Muscle of leg (tissue), 11 donors: ENCODE results near the gene TSPAN8. TPM values are rescaled to one million over a fixed set of nuclear protein-coding genes. Genes with fewer than 3 reads are reported as not detected.

Source experiments
- DNase-seq: peaks from one replicate; pipeline ENCODE4 v3.0.0; 2013
- H3K27ac ChIP-seq: one replicate; pipeline ENCODE4 v1.5.1; 2013; ENCODE audit warnings: mild to moderate bottlenecking, low read length, control low read depth
- H3K27me3 ChIP-seq: one replicate; pipeline ENCODE4 v1.6.1; 2013; ENCODE audit warnings: low read length; ENCODE audit not compliant: control insufficient read depth, insufficient read depth
- H3K36me3 ChIP-seq: one replicate; pipeline ENCODE4 v1.6.1; 2013; ENCODE audit warnings: low read length; ENCODE audit not compliant: control insufficient read depth, insufficient read depth
- H3K4me1 ChIP-seq: one replicate; pipeline ENCODE4 v1.6.1; 2013; ENCODE audit warnings: low read length; ENCODE audit not compliant: control insufficient read depth, insufficient read depth
- H3K4me3 ChIP-seq: one replicate; pipeline ENCODE4 v1.5.1; 2013; ENCODE audit warnings: low read length, control low read depth
- H3K9me3 ChIP-seq: replicated peaks from 2 replicates; pipeline ENCODE4 v1.6.1; 2013; ENCODE audit warnings: low read depth, low read length; ENCODE audit not compliant: control insufficient read depth
- WGBS: methylation state at CpG from one replicate; pipeline ENCODE4 v1.1.5; 2013; ENCODE audit warnings: missing lambda C conversion rate; ENCODE audit not compliant: insufficient coverage; 5-methylcytosine and 5-hydroxymethylcytosine counted together
- polyA plus RNA-seq, 8 donors: library from polyadenylated mRNA; unstranded; fragments of 120-200 nt; gene quantifications; one replicate each; pipeline versions ENCODE4 v1.2.1 to v1.2.3, GENCODE V29; 2013; ENCODE audit warnings: inconsistent platforms in 1 of 8, low replicate concordance in 1 of 8; ENCODE audit not compliant: insufficient read length in 8 of 8, insufficient read depth in 1 of 8
- total RNA-seq: library from RNA; stranded (reverse); fragments of 120-200 nt; gene quantifications from one replicate; pipeline ENCODE4 v1.2.4, GENCODE V29; 2013

Gene TSPAN8
- total and polyA plus RNA-seq, 9 donors = 0.34 to 21.6 (median 2.2) TPM

DNA sequence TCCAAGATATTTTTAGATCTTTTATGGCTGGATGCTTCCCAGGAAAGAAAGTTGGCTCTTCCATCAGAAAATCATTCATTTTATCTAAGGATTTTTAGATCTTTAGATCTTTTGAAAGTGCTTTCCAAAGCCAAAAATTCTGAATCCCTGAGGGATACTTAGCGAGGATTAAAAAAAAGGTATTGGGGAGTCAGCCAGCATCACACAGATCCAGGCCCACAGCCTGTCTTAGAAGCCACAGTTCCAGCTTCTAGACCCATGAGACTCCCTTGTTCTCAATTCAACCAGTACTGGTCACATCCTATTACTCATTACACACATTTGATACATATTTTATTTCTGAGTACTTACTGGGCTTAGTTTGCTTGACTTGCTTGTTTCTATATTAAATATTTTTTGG, 49.9 kb downstream of the TSPAN8 start:
- H3K4me3 ChIP-seq = no peak overlapping the region
- no peaks in the 10 kb centered on the region for H3K27me3 ChIP-seq
- peak overlapping the region; percentile 32 for H3K27ac ChIP-seq
- H3K9me3 ChIP-seq = peaks cover 2% of the 10 kb centered on the region
- peaks cover 2% of the 10 kb centered on the region for H3K4me1 ChIP-seq
- H3K36me3 ChIP-seq = no peaks in the 10 kb centered on the region
- peak; percentile 92 for DNase-seq
- WGBS = no CpG with 5 or more reads among the region's 1 CpG

DNA sequence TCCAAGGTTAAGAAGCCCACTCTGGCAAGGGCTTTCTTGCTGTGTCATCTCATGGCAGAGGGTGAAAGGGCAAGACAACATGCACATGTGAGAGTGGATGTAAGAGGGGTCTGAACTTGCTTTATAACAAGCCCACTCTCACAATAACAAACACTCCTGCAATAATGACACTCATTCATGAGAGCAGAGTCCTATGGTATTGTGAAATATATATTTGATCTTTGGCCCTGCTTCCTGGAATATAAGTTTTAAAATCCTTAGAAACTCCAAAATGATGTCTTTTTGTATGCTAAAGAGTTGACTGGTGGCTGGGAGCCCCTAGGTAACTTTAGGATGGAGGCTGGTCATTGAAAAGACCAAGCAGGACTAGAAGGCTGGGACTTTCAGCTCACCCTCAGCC, 51.8 kb downstream of the TSPAN8 start:
- Histone ChIP-seq H3K4me1 (peaks cover 2% of the 10 kb centered on the region), H3K27ac (no peak overlapping the region), H3K9me3 (peaks cover 2% of the 10 kb centered on the region), H3K4me3 (no peak overlapping the region), H3K36me3 (no peaks in the 10 kb centered on the region), H3K27me3 (no peaks in the 10 kb centered on the region)
- no peak for DNase-seq

DNA sequence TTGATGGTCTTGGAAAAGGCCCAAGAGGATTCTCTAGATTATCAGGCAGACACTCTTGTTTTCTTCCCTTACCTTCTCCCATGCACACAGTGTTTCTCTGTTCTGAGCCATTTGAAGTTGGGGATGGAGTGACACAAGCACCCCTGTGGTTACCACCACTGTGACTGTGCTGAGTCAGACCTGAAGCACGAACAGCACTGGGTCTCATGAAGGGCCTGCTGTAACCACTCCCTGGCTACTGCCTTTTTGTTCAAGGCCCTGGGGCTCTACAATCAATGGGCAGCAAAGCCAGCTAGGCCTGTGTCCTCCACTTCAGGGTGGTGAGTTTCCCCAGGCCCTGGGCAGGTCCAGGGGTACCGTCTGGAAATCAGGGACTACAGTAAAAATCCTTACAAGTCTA, 65.5 kb downstream of the TSPAN8 start:
- H3K36me3 ChIP-seq = no peaks in the 10 kb centered on the region
- no peaks in the 10 kb centered on the region for H3K27me3 ChIP-seq
- no peak overlapping the region for H3K4me3 ChIP-seq
- H3K9me3 ChIP-seq = peaks cover 2% of the 10 kb centered on the region
- WGBS = no CpG with 5 or more reads among the region's 2 CpGs
- no peaks in the 10 kb centered on the region for H3K4me1 ChIP-seq
- no peak for DNase-seq
- no peak overlapping the region for H3K27ac ChIP-seq

DNA sequence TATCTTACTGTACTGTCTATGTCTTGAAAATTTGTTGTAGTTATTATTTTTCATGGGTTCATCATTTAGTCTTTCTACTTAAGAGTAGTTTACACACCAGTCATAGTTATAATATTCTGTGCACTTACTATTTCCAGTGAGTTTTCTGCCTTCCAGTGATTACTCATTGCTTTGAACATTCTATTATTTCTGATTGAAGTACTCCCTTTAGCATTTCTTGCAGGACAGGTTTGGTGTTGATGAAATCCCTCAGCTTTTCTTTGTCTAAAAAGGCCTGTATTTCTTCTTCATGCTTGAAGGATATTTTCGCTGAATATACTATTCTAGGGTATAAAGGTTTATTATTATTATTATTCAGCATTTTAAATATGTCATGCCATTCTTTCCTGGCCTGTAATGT, 66.8 kb downstream of the TSPAN8 start:
- DNase-seq = no peak
- no CpG with 5 or more reads among the region's 1 CpG for WGBS
- Histone ChIP-seq H3K4me1 (no peaks in the 10 kb centered on the region), H3K27ac (no peak overlapping the region), H3K4me3 (no peak overlapping the region), H3K27me3 (no peaks in the 10 kb centered on the region), H3K9me3 (peaks cover 2% of the 10 kb centered on the region), H3K36me3 (no peaks in the 10 kb centered on the region)

DNA sequence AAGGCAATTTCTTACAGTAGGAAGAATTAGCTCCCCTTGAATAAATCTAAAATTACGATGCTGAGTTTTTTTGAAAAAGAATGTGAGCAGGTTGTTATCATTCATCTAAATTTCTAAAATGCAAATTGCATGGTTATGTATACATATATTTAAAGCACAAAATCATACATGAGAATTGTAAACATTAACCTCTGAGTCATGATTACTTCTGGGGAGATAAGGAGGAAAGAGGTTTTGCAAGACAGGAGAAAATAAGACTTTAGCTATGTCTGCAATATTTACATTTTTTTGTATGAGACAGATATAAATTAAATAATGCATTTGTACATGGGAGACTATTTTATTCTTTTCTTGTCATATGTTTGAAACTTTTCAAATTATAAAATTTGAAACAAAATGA, 72.2 kb downstream of the TSPAN8 start:
- no CpG with 5 or more reads among the region's 1 CpG for WGBS

DNA sequence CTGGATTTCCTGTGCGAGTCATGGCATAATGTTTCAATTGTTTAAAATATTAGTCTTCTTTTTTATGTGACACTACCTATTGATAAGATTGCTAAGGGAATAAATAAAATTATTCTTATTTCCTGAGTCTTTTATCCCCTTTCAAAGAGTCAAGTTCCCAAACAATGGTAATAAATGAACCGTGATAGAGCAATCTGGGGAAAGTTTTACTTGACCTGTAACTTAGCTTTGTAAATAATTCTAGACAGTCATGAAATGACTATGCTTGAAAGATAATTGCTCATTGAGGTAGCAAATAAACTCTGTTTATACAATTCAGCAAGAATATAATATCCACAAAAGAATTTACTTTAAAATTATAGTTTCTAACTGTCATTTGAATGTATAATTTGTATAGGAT, 82.1 kb downstream of the TSPAN8 start:
- Histone ChIP-seq H3K4me3 (no peak overlapping the region), H3K36me3 (no peaks in the 10 kb centered on the region), H3K9me3 (no peaks in the 10 kb centered on the region), H3K27ac (no peak overlapping the region), H3K27me3 (no peaks in the 10 kb centered on the region), H3K4me1 (no peaks in the 10 kb centered on the region)
- no CpG with 5 or more reads among the region's 2 CpGs for WGBS
- no peak for DNase-seq

More for the DNA sequence above, 72.2 kb downstream of the TSPAN8 start:
- Histone ChIP-seq H3K4me1 (no peaks in the 10 kb centered on the region), H3K36me3 (no peaks in the 10 kb centered on the region), H3K9me3 (peaks cover 2% of the 10 kb centered on the region), H3K27ac (no peak overlapping the region), H3K27me3 (no peaks in the 10 kb centered on the region), H3K4me3 (no peak overlapping the region)
- no peak for DNase-seq

Other genes starting within 250 kb of the TSPAN8 start
- gene PTPRR, start 237.3 kb downstream of the TSPAN8 start, total RNA-seq = 2.0 TPM
- 1 to 10 TPM; 1.1 to 3.3 (median 2.4) TPM for gene PTPRR, start 237.3 kb downstream of the TSPAN8 start, polyA plus RNA-seq